Loucy (cell line): ENCODE data around the gene RAB25.

Experiments used
- EZH2phosphoT487 ChIP-seq: fragments of 200-600 bp; IDR thresholded peaks from 2 replicates; pipeline ENCODE4 v1.6.1; 2018; ENCODE audit warnings: antibody characterized with exemption, mild to moderate bottlenecking, moderate library complexity, borderline replicate concordance
- TF ChIP-seq, protein P1 (sequence below): fragments of 200-600 bp; sonication (generic); conservative IDR thresholded peaks from 2 replicates; pipeline ENCODE4 v1.5.1; 2014; ENCODE audit warnings: mild to moderate bottlenecking, antibody characterized with exemption, low read length

DNA sequence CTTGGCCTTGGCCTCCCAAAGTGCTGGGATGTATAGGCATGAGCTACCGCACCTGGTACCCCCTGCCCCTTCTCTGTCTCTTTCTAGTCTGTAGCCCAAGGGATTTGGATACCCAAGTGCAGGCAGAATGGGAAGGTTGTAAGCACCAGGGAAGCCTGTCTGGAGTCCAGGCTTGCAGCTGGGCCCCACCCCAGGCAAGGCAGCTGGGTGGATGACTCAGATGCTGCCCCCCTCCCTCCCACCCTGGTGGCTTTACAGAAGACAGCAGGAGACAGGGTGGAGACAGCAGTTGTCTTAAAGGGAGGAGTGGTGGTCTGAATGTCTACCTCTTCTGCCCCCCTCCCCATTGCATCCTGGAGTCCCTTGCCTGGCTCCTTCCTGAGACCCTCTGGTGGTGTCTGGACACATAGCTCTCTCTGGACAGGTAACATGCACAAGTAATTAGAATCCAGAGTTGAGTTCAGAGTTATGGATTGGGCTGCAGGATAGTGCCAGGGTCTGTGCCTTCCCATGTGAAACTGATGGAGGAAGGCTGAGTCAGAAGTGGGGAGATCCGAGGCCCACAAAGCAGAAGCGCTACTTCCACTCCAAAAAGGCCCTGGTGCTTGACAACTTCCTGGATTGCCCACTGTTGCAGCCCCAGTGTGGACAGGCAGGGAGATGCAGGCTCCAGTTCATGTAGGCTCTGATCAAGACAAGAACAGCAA, 58.7 kb downstream of the RAB25 start:
- TF ChIP-seq, protein P1, sequence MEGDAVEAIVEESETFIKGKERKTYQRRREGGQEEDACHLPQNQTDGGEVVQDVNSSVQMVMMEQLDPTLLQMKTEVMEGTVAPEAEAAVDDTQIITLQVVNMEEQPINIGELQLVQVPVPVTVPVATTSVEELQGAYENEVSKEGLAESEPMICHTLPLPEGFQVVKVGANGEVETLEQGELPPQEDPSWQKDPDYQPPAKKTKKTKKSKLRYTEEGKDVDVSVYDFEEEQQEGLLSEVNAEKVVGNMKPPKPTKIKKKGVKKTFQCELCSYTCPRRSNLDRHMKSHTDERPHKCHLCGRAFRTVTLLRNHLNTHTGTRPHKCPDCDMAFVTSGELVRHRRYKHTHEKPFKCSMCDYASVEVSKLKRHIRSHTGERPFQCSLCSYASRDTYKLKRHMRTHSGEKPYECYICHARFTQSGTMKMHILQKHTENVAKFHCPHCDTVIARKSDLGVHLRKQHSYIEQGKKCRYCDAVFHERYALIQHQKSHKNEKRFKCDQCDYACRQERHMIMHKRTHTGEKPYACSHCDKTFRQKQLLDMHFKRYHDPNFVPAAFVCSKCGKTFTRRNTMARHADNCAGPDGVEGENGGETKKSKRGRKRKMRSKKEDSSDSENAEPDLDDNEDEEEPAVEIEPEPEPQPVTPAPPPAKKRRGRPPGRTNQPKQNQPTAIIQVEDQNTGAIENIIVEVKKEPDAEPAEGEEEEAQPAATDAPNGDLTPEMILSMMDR: no peak
- no peak for TF ChIP-seq EZH2phosphoT487
